Regular cardiac myocyte (primary cell): ENCODE data around the gene MARK2. TPM values are rescaled to one million over a fixed set of nuclear protein-coding genes. Genes with fewer than 3 reads are reported as not detected.

Experiments
- total RNA-seq: library from RNA; depleted of rRNA; stranded (reverse); fragments of >200 nt; gene quantifications from 2 replicates; pipeline ENCODE4 v1.2.3, GENCODE V29; 2014

The MARK2 gene
- 5.4 and 12.7 TPM in 2 replicates for total RNA-seq

GRCh38 chr11:63838678-63839507, at the start of gene MARK2:
Gene MARK2, plus strand, starts transcription at chr11:63839110. Its CDS starts 397 bp downstream, at chr11:63839507.

GRCh38 chr11:63813035-63813562, 25.8 kb upstream of the MARK2 start, which contains the start of gene SPINDOC:
Gene SPINDOC, plus strand, starts transcription at chr11:63813456. Its CDS starts 231 bp downstream, at chr11:63813687.

GRCh38 chr11:63916837-63917691, 78.2 kb downstream of the MARK2 start, which contains the start of gene RCOR2:
Gene RCOR2, minus strand, starts transcription at chr11:63917164. Its CDS starts 708 bp downstream, at chr11:63916456.

GRCh38 chr11:63938479-63939396, 99.8 kb downstream of the MARK2 start, which contains the start of gene NAA40:
Gene NAA40, plus strand, starts transcription at chr11:63939002. Its CDS starts 95 bp downstream, at chr11:63939097.

Other genes starting within 250 kb of the MARK2 start
- 9.0 and 24.2 TPM in 2 replicates for gene PLAAT3, start 224.7 kb upstream of the MARK2 start, total RNA-seq
- 119 and 125 TPM in 2 replicates for gene ATL3, start 167.7 kb upstream of the MARK2 start, total RNA-seq
- gene RTN3, start 157.6 kb upstream of the MARK2 start, total RNA-seq, result 69.8 and 77.0 TPM in 2 replicates
- 9.9 and 24.3 TPM in 2 replicates for gene ZFTA, start 70.3 kb upstream of the MARK2 start, total RNA-seq
- gene SPINDOC, start 25.7 kb upstream of the MARK2 start, total RNA-seq, result 8.2 and 22.4 TPM in 2 replicates
- gene RCOR2, start 78.1 kb downstream of the MARK2 start, total RNA-seq, result 1.3 and 1.7 TPM in 2 replicates
- 5.9 and 10.9 TPM in 2 replicates for gene NAA40, start 99.9 kb downstream of the MARK2 start, total RNA-seq
- 283 and 342 TPM in 2 replicates for gene COX8A, start 135.5 kb downstream of the MARK2 start, total RNA-seq
- 47.6 and 92.2 TPM in 2 replicates for gene OTUB1, start 147.3 kb downstream of the MARK2 start, total RNA-seq
- not detected in 2 replicates for gene FLRT1, start 196.8 kb downstream of the MARK2 start, total RNA-seq